ENCODE data around the gene GALNT17. TPM values are rescaled to one million over a fixed set of nuclear protein-coding genes. Genes with fewer than 3 reads are reported as not detected.
"Not testable (repeated sequence)": the region's sequence is repeated elsewhere in the genome, so short reads cannot be mapped to it uniquely, and the experiment has no call there.

GALNT17 gene
- polyA plus RNA-seq, 1 experiment = not detected

GRCh38 chr7:71193099-71193810, 61.3 kb downstream of the GALNT17 start:
- H3K4me3 ChIP-seq (ENCODE audit: low read depth, low read length) = no peak overlapping the region
- POLR2A ChIA-PET = no interaction called here
- DNase-seq (ENCODE audit: low read depth, low spot score) = no peak
- H3K27me3 ChIP-seq (ENCODE audit: control insufficient read depth, insufficient read depth, low read length) = no peaks in the 10 kb centered on the region
- TF ChIP-seq, protein P1, sequence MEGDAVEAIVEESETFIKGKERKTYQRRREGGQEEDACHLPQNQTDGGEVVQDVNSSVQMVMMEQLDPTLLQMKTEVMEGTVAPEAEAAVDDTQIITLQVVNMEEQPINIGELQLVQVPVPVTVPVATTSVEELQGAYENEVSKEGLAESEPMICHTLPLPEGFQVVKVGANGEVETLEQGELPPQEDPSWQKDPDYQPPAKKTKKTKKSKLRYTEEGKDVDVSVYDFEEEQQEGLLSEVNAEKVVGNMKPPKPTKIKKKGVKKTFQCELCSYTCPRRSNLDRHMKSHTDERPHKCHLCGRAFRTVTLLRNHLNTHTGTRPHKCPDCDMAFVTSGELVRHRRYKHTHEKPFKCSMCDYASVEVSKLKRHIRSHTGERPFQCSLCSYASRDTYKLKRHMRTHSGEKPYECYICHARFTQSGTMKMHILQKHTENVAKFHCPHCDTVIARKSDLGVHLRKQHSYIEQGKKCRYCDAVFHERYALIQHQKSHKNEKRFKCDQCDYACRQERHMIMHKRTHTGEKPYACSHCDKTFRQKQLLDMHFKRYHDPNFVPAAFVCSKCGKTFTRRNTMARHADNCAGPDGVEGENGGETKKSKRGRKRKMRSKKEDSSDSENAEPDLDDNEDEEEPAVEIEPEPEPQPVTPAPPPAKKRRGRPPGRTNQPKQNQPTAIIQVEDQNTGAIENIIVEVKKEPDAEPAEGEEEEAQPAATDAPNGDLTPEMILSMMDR (IDR thresholded peaks at IDR 0.05; ENCODE audit: low read depth, low read length) = no peak
- CTCF ChIA-PET = no interaction called here
- no peak overlapping the region for H3K27ac ChIP-seq (ENCODE audit: low read depth, low read length)
- H3K9me3 ChIP-seq (ENCODE audit: control insufficient read depth, insufficient read depth, low read length) = peaks cover 26% of the 10 kb centered on the region

- DNase-seq (ENCODE audit: low read depth, low spot score) = no peak
- H3K9me3 ChIP-seq (ENCODE audit: control insufficient read depth, insufficient read depth, low read length) = peaks cover 15% of the 10 kb centered on the region
- no peaks in the 10 kb centered on the region for H3K27me3 ChIP-seq (ENCODE audit: control insufficient read depth, insufficient read depth, low read length)
- no peak overlapping the region for H3K27ac ChIP-seq (ENCODE audit: low read depth, low read length)
- TF ChIP-seq, protein P1 (IDR thresholded peaks at IDR 0.05; ENCODE audit: low read depth, low read length) = no peak
- POLR2A ChIA-PET = no interaction called here
- H3K4me3 ChIP-seq (ENCODE audit: low read depth, low read length) = no peak overlapping the region
- CTCF ChIA-PET = no interaction called here
Measured at GRCh38 chr7:71198391-71198790, 66.4 kb downstream of the GALNT17 start.

DNA sequence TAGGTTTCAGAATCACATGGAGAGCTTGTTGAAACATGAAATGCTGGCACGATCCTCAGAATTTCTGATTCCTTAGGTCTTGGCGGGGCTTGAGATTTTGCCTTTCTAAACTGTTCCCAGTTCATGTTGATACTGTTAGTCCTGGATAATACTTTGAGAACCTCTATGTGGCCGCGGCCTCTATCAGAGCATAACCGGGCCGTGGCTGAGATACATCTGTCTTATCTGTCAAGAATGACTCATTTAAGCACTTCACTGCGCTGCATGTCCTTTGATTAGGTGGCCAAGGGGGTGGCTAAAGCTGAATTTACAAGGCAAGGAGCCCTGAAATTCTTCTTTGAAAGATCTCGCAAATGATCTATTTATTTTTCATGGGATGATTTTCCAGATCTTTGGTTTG, 66.9 kb downstream of the GALNT17 start:
- ChIA-PET CTCF (no interaction called here), POLR2A (no interaction called here)
- TF ChIP-seq, protein P1 (IDR thresholded peaks at IDR 0.05; ENCODE audit: low read depth, low read length) = no peak
- Histone ChIP-seq H3K27me3 (ENCODE audit: control insufficient read depth, insufficient read depth, low read length) (no peaks in the 10 kb centered on the region), H3K4me3 (ENCODE audit: low read depth, low read length) (no peak overlapping the region), H3K27ac (ENCODE audit: low read depth, low read length) (no peak overlapping the region), H3K9me3 (ENCODE audit: control insufficient read depth, insufficient read depth, low read length) (peaks cover 15% of the 10 kb centered on the region)
- no peak for DNase-seq (ENCODE audit: low read depth, low spot score)

DNA sequence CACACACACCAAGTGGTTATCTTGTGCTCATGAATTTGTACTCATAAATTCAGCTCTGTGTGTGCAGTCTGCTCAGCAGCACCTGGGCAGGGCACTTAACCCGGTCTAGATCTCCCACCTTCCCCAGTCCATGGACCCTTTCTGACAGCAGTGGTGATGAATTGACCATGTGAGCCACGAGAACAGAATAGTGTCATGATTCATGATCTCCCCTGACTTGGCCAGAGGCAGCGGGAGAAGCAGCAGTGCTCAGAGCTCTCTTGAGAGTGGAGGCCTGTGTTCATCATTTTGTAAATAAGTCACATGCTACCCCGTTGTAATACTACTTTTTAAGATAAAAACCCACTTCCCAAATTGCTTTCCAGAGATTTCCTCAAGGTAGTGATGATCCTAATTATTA, 74.2 kb downstream of the GALNT17 start:
- Histone ChIP-seq H3K27ac (ENCODE audit: low read depth, low read length) (no peak overlapping the region), H3K27me3 (ENCODE audit: control insufficient read depth, insufficient read depth, low read length) (no peaks in the 10 kb centered on the region), H3K9me3 (ENCODE audit: control insufficient read depth, insufficient read depth, low read length) (peaks cover 23% of the 10 kb centered on the region), H3K4me3 (ENCODE audit: low read depth, low read length) (no peak overlapping the region)
- ChIA-PET CTCF (no interaction called here), POLR2A (no interaction called here)
- TF ChIP-seq, protein P1 (IDR thresholded peaks at IDR 0.05; ENCODE audit: low read depth, low read length) = no peak
- no peak for DNase-seq (ENCODE audit: low read depth, low spot score)

GRCh38 chr7:71208881-71209280, 76.9 kb downstream of the GALNT17 start:
- ChIA-PET CTCF (no interaction called here), POLR2A (no interaction called here)
- H3K27me3 ChIP-seq (ENCODE audit: control insufficient read depth, insufficient read depth, low read length) = no peaks in the 10 kb centered on the region
- no peak overlapping the region for H3K4me3 ChIP-seq (ENCODE audit: low read depth, low read length)
- peaks cover 23% of the 10 kb centered on the region for H3K9me3 ChIP-seq (ENCODE audit: control insufficient read depth, insufficient read depth, low read length)
- no peak for DNase-seq (ENCODE audit: low read depth, low spot score)
- no peak overlapping the region for H3K27ac ChIP-seq (ENCODE audit: low read depth, low read length)
- TF ChIP-seq, protein P1 (IDR thresholded peaks at IDR 0.05; ENCODE audit: low read depth, low read length) = no peak

- peaks cover 23% of the 10 kb centered on the region for H3K9me3 ChIP-seq (ENCODE audit: control insufficient read depth, insufficient read depth, low read length)
- H3K27me3 ChIP-seq (ENCODE audit: control insufficient read depth, insufficient read depth, low read length); CTCF ChIA-PET; POLR2A ChIA-PET; H3K27ac ChIP-seq (ENCODE audit: low read depth, low read length); H3K4me3 ChIP-seq (ENCODE audit: low read depth, low read length); DNase-seq (ENCODE audit: low read depth, low spot score): not testable (repeated sequence)
Measured at GRCh38 chr7:71209484-71209883, 77.5 kb downstream of the GALNT17 start.

All from AG04450 (cell line).